ENCODE results near the gene AK5.

DNA sequence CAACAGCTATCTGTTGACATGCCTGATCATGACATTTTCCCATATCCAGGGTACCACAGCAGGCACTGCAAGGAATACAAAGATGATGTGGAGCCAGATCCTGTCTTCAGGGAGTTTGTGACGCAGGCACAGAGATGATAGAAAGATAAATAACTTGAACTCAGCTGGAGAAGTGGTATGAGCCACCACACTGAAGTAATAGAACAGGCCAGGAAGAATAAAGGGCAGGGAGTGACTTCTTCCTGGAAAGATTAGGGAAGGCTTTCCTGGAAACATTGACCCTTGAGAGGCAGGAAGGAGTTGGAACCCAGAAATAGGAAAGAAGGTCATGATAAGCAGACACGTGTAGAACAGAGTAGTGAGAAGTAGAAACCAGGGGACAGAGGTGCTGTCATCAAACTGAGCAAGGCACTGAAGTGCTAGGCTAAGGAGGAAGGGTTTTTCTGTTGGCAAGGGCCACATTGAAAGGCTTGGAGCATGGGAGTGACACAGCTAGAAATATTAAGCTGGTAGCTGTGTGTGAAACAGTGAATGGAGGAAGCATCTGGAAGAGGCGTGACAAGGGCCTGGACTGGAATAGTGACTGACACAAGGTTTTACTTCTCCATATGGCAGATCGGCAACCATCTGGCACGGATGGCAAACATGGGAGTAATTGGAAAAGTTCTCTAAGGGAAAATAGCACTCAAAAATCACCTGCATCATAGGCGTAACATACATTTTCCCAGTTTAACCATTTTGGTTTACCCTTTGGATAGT, 68.4 kb downstream of the AK5 start:
- TF ChIP-seq, protein P1, sequence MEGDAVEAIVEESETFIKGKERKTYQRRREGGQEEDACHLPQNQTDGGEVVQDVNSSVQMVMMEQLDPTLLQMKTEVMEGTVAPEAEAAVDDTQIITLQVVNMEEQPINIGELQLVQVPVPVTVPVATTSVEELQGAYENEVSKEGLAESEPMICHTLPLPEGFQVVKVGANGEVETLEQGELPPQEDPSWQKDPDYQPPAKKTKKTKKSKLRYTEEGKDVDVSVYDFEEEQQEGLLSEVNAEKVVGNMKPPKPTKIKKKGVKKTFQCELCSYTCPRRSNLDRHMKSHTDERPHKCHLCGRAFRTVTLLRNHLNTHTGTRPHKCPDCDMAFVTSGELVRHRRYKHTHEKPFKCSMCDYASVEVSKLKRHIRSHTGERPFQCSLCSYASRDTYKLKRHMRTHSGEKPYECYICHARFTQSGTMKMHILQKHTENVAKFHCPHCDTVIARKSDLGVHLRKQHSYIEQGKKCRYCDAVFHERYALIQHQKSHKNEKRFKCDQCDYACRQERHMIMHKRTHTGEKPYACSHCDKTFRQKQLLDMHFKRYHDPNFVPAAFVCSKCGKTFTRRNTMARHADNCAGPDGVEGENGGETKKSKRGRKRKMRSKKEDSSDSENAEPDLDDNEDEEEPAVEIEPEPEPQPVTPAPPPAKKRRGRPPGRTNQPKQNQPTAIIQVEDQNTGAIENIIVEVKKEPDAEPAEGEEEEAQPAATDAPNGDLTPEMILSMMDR (IDR thresholded peaks at IDR 0.05) = no peak
- no peak for TF ChIP-seq POLR2A (IDR thresholded peaks at IDR 0.05)
